Smooth muscle cell (in vitro differentiated cells): ENCODE data around the gene NDN. TPM values are rescaled to one million over a fixed set of nuclear protein-coding genes. Genes with fewer than 3 reads are reported as not detected.

ENCODE experiments used
- DNase-seq: peaks from one replicate; lab custom pipeline; 2025; ENCODE audit not compliant: unreplicated experiment; lab: John Stamatoyannopoulos, UW
- H2AFZ ChIP-seq: fragments of 200-600 bp; sonication (generic); 2 replicates; pipeline ENCODE4 v1.6.0; 2016; ENCODE audit warnings: antibody characterized with exemption, low read depth, mild to moderate bottlenecking
- H3F3A ChIP-seq: fragments of 200-600 bp; sonication (generic); 2 replicates; pipeline ENCODE4 v1.6.0; 2017; ENCODE audit warnings: antibody characterized with exemption, low read depth
- H3K27ac ChIP-seq: fragments of 200-600 bp; sonication (generic); 2 replicates; pipeline ENCODE4 v1.5.1; 2016; ENCODE audit warnings: low read depth, mild to moderate bottlenecking
- H3K27me3 ChIP-seq: fragments of 200-600 bp; sonication (generic); 2 replicates; pipeline ENCODE4 v1.6.1; 2016; ENCODE audit warnings: low read depth, mild to moderate bottlenecking
- H3K36me3 ChIP-seq: fragments of 200-600 bp; sonication (generic); 2 replicates; pipeline ENCODE4 v1.5.1; 2016; ENCODE audit warnings: low read depth
- H3K4me1 ChIP-seq: fragments of 200-600 bp; sonication (generic); 2 replicates; pipeline ENCODE4 v1.5.1; 2016; ENCODE audit warnings: low read depth
- H3K4me2 ChIP-seq: fragments of 200-600 bp; sonication (generic); 2 replicates; pipeline ENCODE4 v1.6.0; 2016; ENCODE audit warnings: mild to moderate bottlenecking
- H3K4me3 ChIP-seq: fragments of 200-600 bp; sonication (generic); 2 replicates; pipeline ENCODE4 v1.5.1; 2016; ENCODE audit warnings: mild to moderate bottlenecking
- H3K79me2 ChIP-seq: fragments of 200-600 bp; sonication (generic); 2 replicates; pipeline ENCODE4 v1.6.0; 2016; ENCODE audit warnings: low read depth, mild to moderate bottlenecking
- H3K9ac ChIP-seq: fragments of 200-600 bp; sonication (generic); 2 replicates; pipeline ENCODE4 v1.6.0; 2016; ENCODE audit warnings: low read depth
- H3K9me3 ChIP-seq: fragments of 200-600 bp; sonication (generic); replicated peaks from 2 replicates; pipeline ENCODE4 v1.5.1; 2016; ENCODE audit warnings: low read depth
- H4K20me1 ChIP-seq: fragments of 200-600 bp; sonication (generic); 2 replicates; pipeline ENCODE4 v1.6.0; 2016; ENCODE audit warnings: low read depth
- CTCF ChIP-seq: fragments of 200-600 bp; sonication (generic); IDR thresholded peaks from 2 replicates; pipeline ENCODE4 v1.5.1; 2017; ENCODE audit warnings: borderline replicate concordance, mild to moderate bottlenecking, antibody characterized with exemption; ENCODE audit not compliant: insufficient read depth, poor library complexity, severe bottlenecking
- WGBS: methylation state at CpG from one replicate; pipeline ENCODE4 v1.1.7; 2016; ENCODE audit warnings: low lambda C conversion rate; 5-methylcytosine and 5-hydroxymethylcytosine counted together
- polyA plus RNA-seq: library from polyadenylated mRNA; unstranded; fragments of >200 nt; fragmentation: Nextera tagmentation; extraction: Ambion mirVana; gene quantifications from 2 replicates; pipeline ENCODE4 v1.2.1, GENCODE V29; 2016
- total RNA-seq: library from RNA; depleted of rRNA; stranded (reverse); fragments of >200 nt; gene quantifications from 2 replicates; pipeline ENCODE4 v1.2.3, GENCODE V29; 2014

Gene NDN
- total and polyA plus RNA-seq, 2 experiments from 2014 or later: 114 to 158 TPM

DNA sequence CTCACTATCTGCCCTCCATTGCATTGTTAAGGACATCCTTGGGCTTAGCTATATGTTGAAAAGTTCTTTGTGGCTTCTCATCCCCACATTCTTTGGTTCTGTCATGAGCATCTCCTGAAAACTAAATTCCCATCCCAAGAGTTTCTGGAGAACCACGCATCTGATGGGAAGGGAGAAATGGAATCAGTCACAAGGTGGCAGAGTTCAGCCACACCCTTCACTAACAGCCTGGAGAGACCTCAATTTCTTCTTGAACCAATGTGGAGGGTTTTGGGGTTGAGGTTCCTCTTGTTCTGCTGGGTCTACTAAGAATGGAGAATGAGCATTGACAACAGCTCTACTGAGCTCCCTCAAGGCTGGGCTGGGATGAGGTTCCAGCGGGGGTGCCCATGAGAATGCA, 23.9 kb downstream of the NDN start:
- Histone ChIP-seq H3K4me1 (peaks cover 5% of the 10 kb centered on the region), H3K4me2 (no peak overlapping the region), H3F3A (no peaks in the 10 kb centered on the region), H3K27ac (no peak overlapping the region), H3K4me3 (no peak overlapping the region), H3K79me2 (no peaks in the 10 kb centered on the region), H4K20me1 (no peaks in the 10 kb centered on the region), H3K36me3 (no peaks in the 10 kb centered on the region), H3K27me3 (no peaks in the 10 kb centered on the region), H3K9me3 (no peaks in the 10 kb centered on the region), H3K9ac (no peak overlapping the region), H2AFZ (no peak overlapping the region)
- no peak for DNase-seq
- TF ChIP-seq CTCF: no peak
- 45% methylated on average over 2 of the region's 2 CpGs for WGBS

GRCh38 chr15:23648920-23649515, 38.1 kb downstream of the NDN start:
- 30% methylated on average over 6 of the region's 6 CpGs for WGBS
- TF ChIP-seq CTCF: peak; percentile 54
- H3K27me3 ChIP-seq: no peaks in the 10 kb centered on the region
- no peaks in the 10 kb centered on the region for H3K4me1 ChIP-seq
- H3K4me3 ChIP-seq: peak overlapping the region; percentile 69
- no peak overlapping the region for H3K9ac ChIP-seq
- no peak overlapping the region for H3K27ac ChIP-seq
- H3K79me2 ChIP-seq: no peaks in the 10 kb centered on the region
- no peak for DNase-seq
- no peaks in the 10 kb centered on the region for H3K36me3 ChIP-seq
- peak overlapping the region; percentile 84 for H3K4me2 ChIP-seq
- H2AFZ ChIP-seq: no peak overlapping the region
- H3K9me3 ChIP-seq: no peaks in the 10 kb centered on the region
- H3F3A ChIP-seq: no peaks in the 10 kb centered on the region
- no peaks in the 10 kb centered on the region for H4K20me1 ChIP-seq

DNA sequence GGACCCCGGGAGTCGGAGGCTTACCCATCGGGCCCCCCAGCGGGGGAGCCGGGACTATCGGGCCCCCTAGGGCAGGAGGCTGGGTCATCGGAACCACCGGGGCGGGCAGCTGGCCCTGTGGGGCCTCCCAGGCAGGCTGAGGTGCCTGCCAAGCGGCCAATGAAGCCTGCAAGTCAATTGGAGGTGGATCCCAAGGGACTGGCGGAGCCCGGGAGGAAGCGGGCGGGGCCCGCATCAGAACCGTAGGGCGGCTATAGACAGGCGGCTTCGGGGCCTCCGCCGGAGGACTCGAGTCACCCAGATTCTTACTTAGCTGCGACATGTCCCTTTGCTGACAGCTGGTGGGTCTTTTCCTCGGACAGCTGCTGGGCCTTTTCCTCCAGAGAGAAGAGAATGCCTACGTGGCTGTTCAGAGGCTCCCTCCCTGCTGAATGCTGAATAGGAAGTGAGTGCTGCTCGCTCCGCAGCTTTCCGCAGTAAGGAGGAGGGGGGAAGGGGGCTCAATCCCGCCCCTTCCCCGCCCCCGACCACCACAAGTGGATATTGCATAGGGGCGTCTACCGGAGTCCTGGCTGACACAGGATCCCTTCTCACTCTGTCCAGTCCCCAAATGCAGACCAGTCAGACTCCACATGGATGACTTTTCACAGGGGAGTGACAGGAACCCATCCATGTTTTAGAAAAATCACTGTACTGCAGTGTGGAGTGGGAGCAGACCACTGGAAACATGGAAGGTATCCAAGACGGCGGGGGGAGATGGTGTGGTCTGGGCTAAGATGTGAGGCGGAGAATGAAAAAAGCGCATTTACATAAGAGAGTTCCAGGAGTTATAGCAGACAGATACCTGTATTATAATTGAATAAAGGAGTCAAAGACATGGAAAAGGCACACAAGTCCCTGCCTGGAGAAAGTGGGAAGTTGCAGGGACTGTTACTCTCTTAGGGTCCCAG, 39.4 kb downstream of the NDN start, which contains the start of gene MAGEL2:
Gene MAGEL2 (minus strand): TSS at position 447 of the 950 bp plus-strand sequence. CDS start 125 bp downstream, at position 322.
- no peak for DNase-seq
- no peak for TF ChIP-seq CTCF
- no peaks in the 10 kb centered on the region for H3K27me3 ChIP-seq
- H4K20me1 ChIP-seq: no peaks in the 10 kb centered on the region
- H2AFZ ChIP-seq: peak within 1 kb of the TSS; percentile 87
- 51% methylated on average over 34 of the region's 37 CpGs for WGBS
- no peak within 1 kb of the TSS for H3K27ac ChIP-seq
- H3F3A ChIP-seq: no peaks in the 10 kb centered on the region
- peak within 1 kb of the TSS; percentile 84 for H3K4me2 ChIP-seq
- no peaks in the 10 kb centered on the region for H3K36me3 ChIP-seq
- peak within 1 kb of the TSS; percentile 60 for H3K9ac ChIP-seq
- H3K9me3 ChIP-seq: no peaks in the 10 kb centered on the region
- H3K4me3 ChIP-seq: peak within 1 kb of the TSS; percentile 69
- H3K4me1 ChIP-seq: no peaks in the 10 kb centered on the region
- H3K79me2 ChIP-seq: no peaks in the 10 kb centered on the region
